DMS53 treated with DMSO at 0.1 percent for 48 hours (cell line): ENCODE measurements around the gene CYP4B1.
"Not testable (repeated sequence)": the region's sequence is repeated elsewhere in the genome, so short reads cannot be mapped to it uniquely, and the experiment has no call there.

Experiments
- DNase-seq: peaks from one replicate; lab custom pipeline; 2025; ENCODE audit not compliant: unreplicated experiment; lab: John Stamatoyannopoulos, UW

The CYP4B1 gene

GRCh38 chr1:46813858-46814396 is 15.1 kb downstream of the CYP4B1 start:
- no peak for DNase-seq

DNA sequence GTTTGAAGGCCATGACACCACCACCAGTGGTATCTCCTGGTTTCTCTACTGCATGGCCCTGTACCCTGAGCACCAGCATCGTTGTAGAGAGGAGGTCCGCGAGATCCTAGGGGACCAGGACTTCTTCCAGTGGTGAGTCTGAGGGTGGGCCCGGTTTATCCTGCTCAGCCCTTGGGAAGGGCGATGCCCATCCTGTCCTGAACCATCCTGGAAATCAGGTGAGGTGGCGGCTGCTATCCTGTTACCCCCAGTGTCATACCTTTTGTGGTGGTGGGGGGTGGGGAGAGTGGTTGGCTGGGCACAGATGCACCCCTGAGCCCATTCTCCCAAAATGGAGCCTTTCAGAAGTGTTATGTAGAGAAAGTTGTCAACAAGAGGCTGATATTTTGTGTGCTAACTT is 16.3 kb downstream of the CYP4B1 start:
- no peak for DNase-seq

GRCh38 chr1:46816930-46817329 is 18.1 kb downstream of the CYP4B1 start:
- DNase-seq = no peak

DNA sequence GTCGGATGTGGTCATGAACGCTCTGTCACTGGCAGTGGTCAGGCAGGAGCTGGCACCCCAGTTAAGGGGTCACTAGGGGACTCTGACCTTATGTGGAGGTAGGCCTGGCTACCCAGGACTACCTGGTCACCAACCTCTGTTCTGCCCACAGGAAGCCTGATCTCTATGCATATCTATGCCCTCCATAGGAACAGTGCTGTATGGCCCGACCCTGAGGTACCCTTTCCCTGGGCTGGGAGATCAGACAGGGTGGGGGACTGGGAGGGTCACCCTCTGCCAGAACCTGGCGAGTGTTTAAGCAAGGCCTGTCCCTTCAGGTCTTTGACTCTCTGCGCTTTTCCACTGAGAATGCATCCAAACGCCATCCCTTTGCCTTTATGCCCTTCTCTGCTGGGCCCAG is 19.0 kb downstream of the CYP4B1 start:
- no peak for DNase-seq

DNA sequence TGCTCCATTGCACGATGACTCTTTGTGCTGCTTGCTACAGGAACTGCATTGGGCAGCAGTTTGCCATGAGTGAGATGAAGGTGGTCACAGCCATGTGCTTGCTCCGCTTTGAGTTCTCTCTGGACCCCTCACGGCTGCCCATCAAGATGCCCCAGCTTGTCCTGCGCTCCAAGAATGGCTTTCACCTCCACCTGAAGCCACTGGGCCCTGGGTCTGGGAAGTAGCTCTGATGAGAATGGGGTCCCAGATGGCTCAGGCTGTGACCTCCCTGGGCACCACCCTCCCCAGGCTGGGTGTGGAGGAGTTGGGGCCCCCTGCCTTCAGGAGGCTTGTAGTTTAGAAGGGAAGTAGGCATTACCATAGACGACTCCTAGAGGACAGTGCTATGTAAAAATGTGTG is 19.7 kb downstream of the CYP4B1 start:
- DNase-seq = no peak

DNA sequence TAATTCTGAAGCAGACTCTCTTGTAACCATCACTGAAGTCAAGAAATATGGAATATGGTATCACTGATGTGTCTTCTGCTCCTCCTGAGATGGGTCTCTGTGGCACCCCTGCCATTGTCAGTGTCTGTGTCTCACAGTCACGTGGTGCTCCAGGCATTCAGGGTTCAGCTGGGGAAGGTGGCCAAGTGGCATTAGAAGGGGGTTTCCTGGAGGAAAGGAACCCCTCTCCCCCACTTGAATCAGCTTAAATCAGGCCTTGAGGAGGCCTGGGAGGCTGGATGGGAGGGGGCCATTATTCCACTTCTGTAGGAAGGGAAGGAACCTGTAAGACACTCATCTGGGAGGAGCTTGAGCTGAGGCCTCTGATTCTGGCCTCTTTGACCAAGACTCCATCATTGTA is 20.5 kb downstream of the CYP4B1 start:
- DNase-seq = no peak

DNA sequence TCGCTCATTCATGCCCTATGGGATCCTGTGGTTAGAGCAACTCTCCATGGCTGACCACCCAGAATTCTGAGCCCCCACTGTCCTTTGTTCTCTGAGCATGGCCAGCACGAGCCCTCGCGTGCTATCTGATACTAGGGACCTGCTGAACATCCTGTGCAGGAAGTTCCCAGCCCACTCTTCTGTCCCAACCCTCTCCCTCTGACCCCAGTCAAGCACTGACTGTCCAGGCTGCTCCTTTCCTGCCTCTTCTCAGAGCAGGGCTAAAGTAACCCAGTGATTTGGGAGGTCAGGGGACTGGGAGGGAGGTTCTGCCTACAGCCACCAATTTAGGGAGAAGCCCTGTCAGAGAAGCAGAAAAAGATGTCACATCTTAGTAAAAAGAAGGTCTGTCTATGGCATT is 21.2 kb downstream of the CYP4B1 start:
- DNase-seq = no peak

- DNase-seq = peak; percentile 98
These were observed 21.8 kb downstream of the CYP4B1 start for GRCh38 chr1:46820560-46821060.

- no peak for DNase-seq
These were observed 23.5 kb downstream of the CYP4B1 start for GRCh38 chr1:46822248-46822826.

DNA sequence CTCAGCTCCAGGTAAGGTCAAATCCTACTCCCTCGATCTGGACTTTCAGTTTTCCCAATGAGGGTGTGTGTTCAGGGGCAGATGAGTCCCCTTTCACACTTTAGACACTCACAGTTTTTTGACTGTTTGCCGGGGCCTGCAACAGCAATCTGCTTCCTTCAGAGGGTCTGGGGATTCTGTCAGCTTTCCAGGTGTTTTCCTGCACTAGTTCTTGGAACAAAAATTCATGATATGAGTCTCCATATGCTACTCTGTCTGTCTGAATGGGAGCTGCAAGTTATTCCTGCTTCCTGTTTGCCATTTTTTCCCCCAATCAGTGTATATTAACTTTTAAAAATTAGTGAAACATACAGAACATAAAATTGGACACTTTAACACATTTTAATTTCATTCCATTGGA is 24.3 kb downstream of the CYP4B1 start:
- DNase-seq = no peak

DNA sequence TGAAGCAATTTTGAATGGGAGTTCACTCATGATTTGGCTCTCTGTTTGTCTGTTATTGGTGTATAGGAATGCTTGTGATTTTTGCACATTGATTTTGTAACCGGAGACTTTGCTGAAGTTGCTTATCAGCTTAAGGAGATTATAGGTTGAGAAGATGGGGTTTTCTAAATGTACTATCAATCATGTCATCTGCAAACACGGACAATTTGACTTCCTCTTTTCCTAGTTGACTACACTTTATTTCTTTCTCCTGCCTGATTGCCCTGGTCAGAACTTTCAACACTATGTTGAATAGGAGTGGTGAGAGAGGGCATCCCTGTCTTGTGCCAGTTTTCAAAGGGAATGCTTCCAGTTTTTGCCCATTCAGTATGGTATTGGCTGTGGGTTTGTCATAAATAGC is 28.0 kb downstream of the CYP4B1 start:
- DNase-seq = not testable (repeated sequence)

- DNase-seq = peak; percentile 68
These were observed 31.9 kb downstream of the CYP4B1 start for GRCh38 chr1:46830665-46831322.

DNA sequence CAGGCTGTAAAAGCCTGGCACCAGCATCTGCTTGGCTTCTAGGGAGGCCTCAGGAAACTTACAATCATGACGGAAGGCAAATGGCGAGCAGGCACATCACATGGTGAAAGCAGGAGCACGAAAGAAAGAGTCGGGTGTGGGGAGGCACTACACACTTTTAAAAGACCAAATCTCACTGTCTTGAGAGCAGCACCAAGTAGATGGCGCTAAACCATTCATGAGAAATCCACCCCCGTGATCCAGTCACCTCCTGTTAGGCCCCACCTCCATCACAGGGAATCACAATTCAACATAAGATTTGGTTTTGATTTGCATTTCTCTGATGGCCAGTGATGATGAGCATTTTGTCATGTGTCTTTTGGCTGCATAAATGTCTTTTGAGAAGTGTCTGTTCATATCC is 36.6 kb downstream of the CYP4B1 start:
- not testable (repeated sequence) for DNase-seq

DNA sequence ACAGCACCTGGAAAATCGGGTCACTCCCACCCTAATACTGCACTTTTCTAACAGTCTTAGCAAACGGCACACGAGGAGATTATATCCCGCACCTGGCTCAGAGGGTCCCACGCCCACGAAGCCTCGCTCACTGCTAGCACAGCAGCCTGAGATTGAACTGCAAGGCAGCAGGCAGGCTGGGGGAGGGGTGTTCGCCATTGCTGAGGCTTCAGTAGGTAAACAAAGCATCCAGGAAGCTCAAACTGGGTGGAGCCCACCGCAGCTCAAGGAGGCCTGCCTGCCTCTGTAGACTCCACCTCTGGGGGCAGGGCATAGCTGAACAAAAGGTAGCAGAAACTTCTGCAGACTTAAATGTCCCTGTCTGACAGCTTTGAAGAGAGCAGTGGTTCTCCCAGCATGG is 47.5 kb downstream of the CYP4B1 start:
- not testable (repeated sequence) for DNase-seq

- not testable (repeated sequence) for DNase-seq
These were observed 58.8 kb downstream of the CYP4B1 start for GRCh38 chr1:46857660-46858065.

GRCh38 chr1:46862348-46862747 is 63.5 kb downstream of the CYP4B1 start:
- DNase-seq = no peak
